Measurements from ENCODE around the gene LGALS3BP. TPM values are rescaled to one million over a fixed set of nuclear protein-coding genes. Genes with fewer than 3 reads are reported as not detected.

Gene LGALS3BP
- total and polyA plus RNA-seq, 2 of the 13 experiments (the other 11 are each of a cell fraction or from before 2014, with no cell fraction given) = 137 to 332 TPM

DNA sequence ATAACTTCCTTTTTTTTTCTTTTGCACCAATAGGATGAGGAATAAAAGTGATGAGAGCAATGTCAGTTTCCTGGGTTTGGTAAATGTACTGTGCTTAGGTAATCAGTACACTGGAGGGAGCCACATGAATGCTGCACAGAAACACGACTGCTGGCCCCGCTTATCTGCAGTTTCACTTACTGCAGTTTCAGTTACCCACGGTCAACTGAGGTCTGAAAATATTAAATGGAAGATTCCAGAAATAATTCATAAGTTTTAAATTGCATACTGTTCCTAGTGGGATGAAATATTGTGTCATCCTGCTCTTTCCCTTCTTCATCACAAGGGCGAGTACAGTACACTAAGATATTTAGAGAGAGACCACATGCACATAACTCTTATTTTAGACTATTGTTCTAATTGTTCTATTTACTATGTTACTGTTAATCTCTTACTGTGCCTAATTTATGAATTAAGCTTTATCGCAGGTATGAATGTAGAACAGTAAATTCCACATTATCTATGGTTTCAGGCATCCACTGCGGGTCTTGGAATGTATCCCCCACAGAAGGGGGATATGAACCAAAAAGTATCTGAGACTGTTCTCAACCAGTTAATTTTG is 6.4 kb upstream of the LGALS3BP start (continued):
- TF ChIP-seq ZNF556 (CRISPR knock-in tag; IDR thresholded peaks at IDR 0.05; ENCODE audit: borderline replicate concordance) = peak; percentile 40; the same call in 1 of the 2 replicates
- no peak for TF ChIP-seq ZNF644 (CRISPR knock-in tag; IDR thresholded peaks at IDR 0.05; ENCODE audit: low read depth)
- peak; percentile 12; the same call in 1 of the 2 replicates for TF ChIP-seq ZSCAN9 (CRISPR knock-in tag; IDR thresholded peaks at IDR 0.05; ENCODE audit: borderline replicate concordance)
- TF ChIP-seq ZNF124 (CRISPR knock-in tag; IDR thresholded peaks at IDR 0.05) = no peak
- peak; percentile 67 for TF ChIP-seq CTCF (CRISPR knock-in tag; IDR thresholded peaks at IDR 0.05)
- TF ChIP-seq, protein P1, sequence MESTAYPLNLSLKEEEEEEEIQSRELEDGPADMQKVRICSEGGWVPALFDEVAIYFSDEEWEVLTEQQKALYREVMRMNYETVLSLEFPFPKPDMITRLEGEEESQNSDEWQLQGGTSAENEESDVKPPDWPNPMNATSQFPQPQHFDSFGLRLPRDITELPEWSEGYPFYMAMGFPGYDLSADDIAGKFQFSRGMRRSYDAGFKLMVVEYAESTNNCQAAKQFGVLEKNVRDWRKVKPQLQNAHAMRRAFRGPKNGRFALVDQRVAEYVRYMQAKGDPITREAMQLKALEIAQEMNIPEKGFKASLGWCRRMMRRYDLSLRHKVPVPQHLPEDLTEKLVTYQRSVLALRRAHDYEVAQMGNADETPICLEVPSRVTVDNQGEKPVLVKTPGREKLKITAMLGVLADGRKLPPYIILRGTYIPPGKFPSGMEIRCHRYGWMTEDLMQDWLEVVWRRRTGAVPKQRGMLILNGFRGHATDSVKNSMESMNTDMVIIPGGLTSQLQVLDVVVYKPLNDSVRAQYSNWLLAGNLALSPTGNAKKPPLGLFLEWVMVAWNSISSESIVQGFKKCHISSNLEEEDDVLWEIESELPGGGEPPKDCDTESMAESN (CRISPR knock-in tag; conservative IDR thresholded peaks at IDR 0.05) = 0 out of 2 replicates have a peak, but pooled peaks have one; percentile 6
- no peak for TF ChIP-seq NCOA1 (CRISPR knock-in tag; IDR thresholded peaks at IDR 0.05)
- no peak for TF ChIP-seq ZBTB49 (CRISPR knock-in tag; IDR thresholded peaks at IDR 0.05; ENCODE audit: borderline replicate concordance)
- no peak for TF ChIP-seq ZBTB34 (CRISPR knock-in tag; IDR thresholded peaks at IDR 0.05)
- 0 out of 2 replicates have a peak, but pooled peaks have one; percentile 26 for TF ChIP-seq KLF11 (CRISPR knock-in tag; IDR thresholded peaks at IDR 0.05)
- TF ChIP-seq AHDC1 (CRISPR knock-in tag; IDR thresholded peaks at IDR 0.05; ENCODE audit: borderline replicate concordance) = peak; percentile 34; the same call in 1 of the 2 replicates
- TF ChIP-seq MEIS2 (CRISPR knock-in tag; IDR thresholded peaks at IDR 0.05) = no peak
- TF ChIP-seq, protein P2, sequence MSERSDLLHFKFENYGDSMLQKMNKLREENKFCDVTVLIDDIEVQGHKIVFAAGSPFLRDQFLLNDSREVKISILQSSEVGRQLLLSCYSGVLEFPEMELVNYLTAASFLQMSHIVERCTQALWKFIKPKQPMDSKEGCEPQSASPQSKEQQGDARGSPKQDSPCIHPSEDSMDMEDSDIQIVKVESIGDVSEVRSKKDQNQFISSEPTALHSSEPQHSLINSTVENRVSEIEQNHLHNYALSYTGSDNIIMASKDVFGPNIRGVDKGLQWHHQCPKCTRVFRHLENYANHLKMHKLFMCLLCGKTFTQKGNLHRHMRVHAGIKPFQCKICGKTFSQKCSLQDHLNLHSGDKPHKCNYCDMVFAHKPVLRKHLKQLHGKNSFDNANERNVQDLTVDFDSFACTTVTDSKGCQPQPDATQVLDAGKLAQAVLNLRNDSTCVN (CRISPR knock-in tag; IDR thresholded peaks at IDR 0.05; ENCODE audit: borderline replicate concordance) = no peak

All from HepG2 (cell line).